Cardiac muscle cell (in vitro differentiated cells and primary cell): ENCODE data around the gene SH3BP2. TPM values are rescaled to one million over a fixed set of nuclear protein-coding genes. Genes with fewer than 3 reads are reported as not detected.
"Not testable (repeated sequence)": the region's sequence is repeated elsewhere in the genome, so short reads cannot be mapped to it uniquely, and the experiment has no call there.

ENCODE experiments used
- DNase-seq, 2 donors: peaks; one replicate each; pipeline versions ENCODE4 v3.0.0 to v3.0.0-alpha.2; 2010 to 2017; ENCODE audit warnings: low read depth in 1 of 2, low spot score in 1 of 2
- H3K27ac ChIP-seq: fragments of 200-600 bp; sonication (generic); 2 replicates; pipeline ENCODE4 v1.5.1; 2016
- H3K27me3 ChIP-seq: fragments of 200-600 bp; sonication (generic); 2 replicates; pipeline ENCODE4 v1.6.0; 2016; ENCODE audit warnings: control low read depth
- H3K36me3 ChIP-seq: fragments of 200-600 bp; sonication (generic); 2 replicates; pipeline ENCODE4 v1.5.1; 2016; ENCODE audit warnings: control low read depth
- H3K4me1 ChIP-seq: fragments of 200-600 bp; sonication (generic); 2 replicates; pipeline ENCODE4 v1.8.1; 2017; ENCODE audit warnings: low read depth, mild to moderate bottlenecking, mixed run types
- H3K4me3 ChIP-seq: fragments of 200-600 bp; sonication (generic); 2 replicates; pipeline ENCODE4 v1.5.1; 2016; ENCODE audit warnings: mild to moderate bottlenecking
- H3K9me3 ChIP-seq: fragments of 200-600 bp; sonication (generic); 2 replicates; pipeline ENCODE4 v1.5.1; 2017; ENCODE audit warnings: low read depth, mild to moderate bottlenecking, control low read depth
- polyA plus RNA-seq: library from polyadenylated mRNA; unstranded; fragments of >200 nt; fragmentation: Nextera tagmentation; extraction: Ambion mirVana; gene quantifications from 2 replicates; pipeline ENCODE4 v1.2.1, GENCODE V29; 2016
- total RNA-seq: library from RNA; depleted of rRNA; stranded (reverse); fragments of >200 nt; gene quantifications from 2 replicates; pipeline ENCODE4 v1.2.3, GENCODE V29; 2016
- TF ChIP-seq, protein P1 (sequence below): IDR thresholded peaks from 2 replicates; pipeline ENCODE4 v1.5.1; 2012; ENCODE audit warnings: low read depth, mild to moderate bottlenecking, low read length

Gene SH3BP2
- total and polyA plus RNA-seq, 2 experiments from 2014 or later: 8.5 to 31.7 TPM

- peaks cover 20% of the 10 kb centered on the region for H3K4me1 ChIP-seq
- no peaks in the 10 kb centered on the region for H3K27me3 ChIP-seq
- H3K9me3 ChIP-seq: no peaks in the 10 kb centered on the region
- DNase-seq: no peak
- H3K27ac ChIP-seq: peak overlapping the region; percentile 57
- no peaks in the 10 kb centered on the region for H3K36me3 ChIP-seq
- H3K4me3 ChIP-seq: no peak overlapping the region
- TF ChIP-seq, protein P1, sequence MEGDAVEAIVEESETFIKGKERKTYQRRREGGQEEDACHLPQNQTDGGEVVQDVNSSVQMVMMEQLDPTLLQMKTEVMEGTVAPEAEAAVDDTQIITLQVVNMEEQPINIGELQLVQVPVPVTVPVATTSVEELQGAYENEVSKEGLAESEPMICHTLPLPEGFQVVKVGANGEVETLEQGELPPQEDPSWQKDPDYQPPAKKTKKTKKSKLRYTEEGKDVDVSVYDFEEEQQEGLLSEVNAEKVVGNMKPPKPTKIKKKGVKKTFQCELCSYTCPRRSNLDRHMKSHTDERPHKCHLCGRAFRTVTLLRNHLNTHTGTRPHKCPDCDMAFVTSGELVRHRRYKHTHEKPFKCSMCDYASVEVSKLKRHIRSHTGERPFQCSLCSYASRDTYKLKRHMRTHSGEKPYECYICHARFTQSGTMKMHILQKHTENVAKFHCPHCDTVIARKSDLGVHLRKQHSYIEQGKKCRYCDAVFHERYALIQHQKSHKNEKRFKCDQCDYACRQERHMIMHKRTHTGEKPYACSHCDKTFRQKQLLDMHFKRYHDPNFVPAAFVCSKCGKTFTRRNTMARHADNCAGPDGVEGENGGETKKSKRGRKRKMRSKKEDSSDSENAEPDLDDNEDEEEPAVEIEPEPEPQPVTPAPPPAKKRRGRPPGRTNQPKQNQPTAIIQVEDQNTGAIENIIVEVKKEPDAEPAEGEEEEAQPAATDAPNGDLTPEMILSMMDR: no peak
Observed at GRCh38 chr4:2767046-2767704, 25.7 kb upstream of the SH3BP2 start.

DNA sequence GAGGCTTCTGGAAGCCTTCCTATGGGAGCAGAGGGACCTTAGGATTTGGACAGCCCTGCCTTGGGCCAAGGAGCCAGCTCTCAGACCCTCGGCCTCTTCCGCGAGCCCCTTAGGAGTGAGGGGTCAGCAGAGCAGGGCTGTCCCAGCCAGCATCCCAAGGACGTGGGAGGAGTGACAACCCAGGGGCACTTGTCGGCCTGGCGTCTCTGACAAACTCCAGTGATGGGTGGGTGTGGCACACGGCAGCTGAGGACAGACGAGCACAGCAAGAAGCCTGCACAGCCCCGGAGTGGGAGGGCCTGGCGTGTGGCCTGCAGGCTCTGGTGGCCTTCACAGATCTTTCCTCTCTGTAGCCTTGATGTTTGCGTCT is 25.2 kb upstream of the SH3BP2 start:
- H3K4me1 ChIP-seq: peaks cover 20% of the 10 kb centered on the region
- TF ChIP-seq, protein P1: no peak
- H3K36me3 ChIP-seq: no peaks in the 10 kb centered on the region
- DNase-seq: peak in 1 of 2 donors; percentile 81
- peak overlapping the region; percentile 57 for H3K27ac ChIP-seq
- H3K9me3 ChIP-seq: no peaks in the 10 kb centered on the region
- H3K27me3 ChIP-seq: no peaks in the 10 kb centered on the region
- H3K4me3 ChIP-seq: no peak overlapping the region

DNA sequence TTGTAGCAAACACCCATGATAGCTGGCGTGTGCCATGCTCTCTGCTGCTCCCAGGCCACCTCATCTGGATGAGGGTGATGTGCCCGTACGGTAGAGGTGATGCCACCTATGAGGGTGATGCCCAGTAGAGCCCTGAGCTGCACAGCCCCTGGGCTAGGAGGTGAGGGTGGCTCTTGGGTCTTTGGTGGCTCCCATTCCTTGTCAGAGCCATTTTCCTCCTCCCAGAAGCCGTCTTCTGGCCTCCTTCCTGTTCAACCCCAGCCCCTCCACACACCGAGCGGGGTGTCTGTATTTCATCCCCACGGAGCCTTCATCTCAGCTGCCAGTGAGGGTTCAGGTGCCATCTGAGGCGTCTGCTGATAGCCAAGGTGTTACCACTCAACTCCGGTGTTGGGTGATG is 24.8 kb upstream of the SH3BP2 start:
- TF ChIP-seq, protein P1: no peak
- Histone ChIP-seq H3K4me1 (peaks cover 20% of the 10 kb centered on the region), H3K4me3 (no peak overlapping the region), H3K27me3 (no peaks in the 10 kb centered on the region), H3K36me3 (no peaks in the 10 kb centered on the region), H3K27ac (peak overlapping the region; percentile 57), H3K9me3 (no peaks in the 10 kb centered on the region)
- no peak for DNase-seq

DNA sequence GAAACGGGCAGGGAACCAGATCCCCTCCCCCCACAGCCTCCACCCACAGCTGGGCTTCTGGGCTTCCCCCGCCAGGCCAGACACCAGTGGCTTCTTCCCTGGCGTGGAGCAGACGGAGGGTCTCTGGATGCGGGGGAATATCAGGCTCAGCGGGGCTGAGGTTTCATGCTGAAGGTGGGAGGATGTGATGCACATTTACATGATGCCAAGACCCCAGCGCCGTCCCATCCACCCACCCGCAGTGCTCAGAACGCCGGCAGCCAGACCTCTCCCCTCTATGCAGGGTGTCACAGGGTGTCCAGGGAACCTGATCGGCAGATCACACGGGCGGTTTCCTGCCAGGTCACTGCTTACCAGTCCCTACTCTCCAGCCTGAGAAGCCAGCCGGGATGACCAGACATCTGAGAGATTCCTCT is 24.0 kb upstream of the SH3BP2 start:
- H3K27ac ChIP-seq: no peak overlapping the region
- peak in 1 of 2 donors; percentile 29 for DNase-seq
- TF ChIP-seq, protein P1: no peak
- H3K4me1 ChIP-seq: peaks cover 20% of the 10 kb centered on the region
- no peak overlapping the region for H3K4me3 ChIP-seq
- H3K9me3 ChIP-seq: no peaks in the 10 kb centered on the region
- no peaks in the 10 kb centered on the region for H3K27me3 ChIP-seq
- no peaks in the 10 kb centered on the region for H3K36me3 ChIP-seq

- Histone ChIP-seq H3K9me3 (no peaks in the 10 kb centered on the region), H3K4me3 (no peak overlapping the region), H3K27me3 (no peaks in the 10 kb centered on the region), H3K36me3 (no peaks in the 10 kb centered on the region), H3K27ac (no peak overlapping the region), H3K4me1 (peaks cover 20% of the 10 kb centered on the region)
- no peak for DNase-seq
- TF ChIP-seq, protein P1: no peak
Observed at GRCh38 chr4:2771264-2771663, 21.6 kb upstream of the SH3BP2 start.

GRCh38 chr4:2780643-2781042 is 12.2 kb upstream of the SH3BP2 start:
- H3K4me1 ChIP-seq, H3K4me3 ChIP-seq, H3K36me3 ChIP-seq, DNase-seq, H3K9me3 ChIP-seq, H3K27ac ChIP-seq, H3K27me3 ChIP-seq: not testable (repeated sequence)
